ENCODE results near the gene PRRG1.
"Not testable (repeated sequence)": the region's sequence is repeated elsewhere in the genome, so short reads cannot be mapped to it uniquely, and the experiment has no call there.

The PRRG1 gene

DNA sequence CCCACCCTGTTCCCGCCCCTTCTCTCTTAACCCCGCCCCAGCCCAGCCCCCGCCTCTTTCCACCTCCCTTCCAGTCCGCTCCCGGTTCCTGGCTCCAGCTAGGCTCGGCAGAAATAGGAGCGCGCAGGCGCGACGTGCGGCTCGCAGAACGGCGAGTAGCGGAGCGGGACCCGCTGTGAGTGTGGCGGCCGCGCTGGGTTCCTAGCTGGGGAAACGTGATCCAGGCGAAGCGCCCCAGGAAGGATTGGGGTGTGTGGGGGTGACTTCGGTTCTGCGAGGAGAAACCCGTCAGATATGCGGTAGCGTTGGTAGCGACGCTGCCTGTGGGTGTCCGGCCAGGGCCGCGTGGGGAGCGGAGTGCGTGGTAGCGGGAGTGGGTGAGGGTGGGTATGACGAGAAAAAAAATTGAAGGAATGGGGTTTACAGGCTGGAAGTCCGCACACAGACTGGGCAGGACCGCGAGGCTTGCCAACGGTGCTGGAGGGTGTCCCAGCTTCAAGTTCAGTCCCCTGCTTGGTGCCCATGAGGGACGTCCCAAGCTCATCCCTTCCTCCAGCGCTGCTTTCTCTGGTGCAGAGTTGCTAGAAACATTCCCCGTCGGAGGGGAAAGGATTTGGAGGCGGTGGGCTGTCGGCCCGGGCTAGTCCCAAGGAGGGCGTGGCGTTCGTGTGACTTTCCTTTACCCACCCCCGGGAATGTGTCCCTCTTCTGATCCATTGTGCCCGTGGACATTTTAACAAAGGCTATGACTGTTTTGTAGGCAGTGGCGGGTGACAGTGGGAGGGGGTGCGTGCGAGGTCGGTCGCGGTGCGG lies at the start of gene PRRG1:
TSS of gene PRRG1 (plus strand) at position 144 of the 813 bp plus-strand sequence. CDS start 56,886 bp downstream, outside the sequence.
- peak; percentile 89 for DNase-seq (ENCODE audit: low spot score)

GRCh38 chrX:37302569-37302968 lies 46.6 kb upstream of the PRRG1 start:
- peak; percentile 9 for DNase-seq (ENCODE audit: low spot score)

GRCh38 chrX:37305238-37305637 lies 43.9 kb upstream of the PRRG1 start:
- not testable (repeated sequence) for DNase-seq (ENCODE audit: low spot score)

GRCh38 chrX:37314531-37314930 lies 34.6 kb upstream of the PRRG1 start:
- peak; percentile 12 for DNase-seq (ENCODE audit: low spot score)

DNA sequence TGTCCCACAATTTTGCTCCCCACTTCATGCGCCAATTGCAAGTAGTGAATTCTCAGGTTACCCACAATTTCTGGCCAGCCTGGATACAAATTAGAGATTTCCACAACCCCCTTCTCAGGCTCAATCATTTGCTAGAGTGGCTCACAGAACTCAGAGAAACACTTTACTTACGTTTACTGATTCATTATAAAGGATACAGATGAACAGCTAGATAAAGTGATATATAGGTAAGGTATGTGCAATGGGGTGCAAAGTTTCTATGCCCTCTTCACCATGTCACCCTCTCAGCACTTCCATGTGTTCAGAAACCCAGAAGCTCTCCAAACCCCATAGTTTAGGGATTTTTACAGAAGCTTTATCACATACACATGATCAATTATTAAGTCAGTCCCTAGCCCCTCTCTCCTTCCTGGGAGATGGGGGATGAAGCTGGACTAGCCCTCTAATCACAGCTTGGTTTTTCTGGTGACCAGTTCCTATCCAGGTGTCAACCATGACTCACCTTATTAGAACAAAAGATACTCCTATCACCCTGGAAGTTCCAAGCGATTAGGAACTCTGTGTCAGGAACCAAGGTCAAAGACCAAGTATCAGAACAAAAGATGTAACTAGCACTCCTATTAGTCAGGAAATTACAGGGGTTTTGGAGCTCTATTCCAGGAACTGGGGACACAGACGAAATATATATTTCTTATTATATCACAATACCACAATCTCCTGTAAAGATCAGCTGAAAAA lies 33.5 kb upstream of the PRRG1 start:
- DNase-seq (ENCODE audit: low spot score): no peak

GRCh38 chrX:37320541-37321203 lies 28.5 kb upstream of the PRRG1 start:
- DNase-seq (ENCODE audit: low spot score): no peak

DNA sequence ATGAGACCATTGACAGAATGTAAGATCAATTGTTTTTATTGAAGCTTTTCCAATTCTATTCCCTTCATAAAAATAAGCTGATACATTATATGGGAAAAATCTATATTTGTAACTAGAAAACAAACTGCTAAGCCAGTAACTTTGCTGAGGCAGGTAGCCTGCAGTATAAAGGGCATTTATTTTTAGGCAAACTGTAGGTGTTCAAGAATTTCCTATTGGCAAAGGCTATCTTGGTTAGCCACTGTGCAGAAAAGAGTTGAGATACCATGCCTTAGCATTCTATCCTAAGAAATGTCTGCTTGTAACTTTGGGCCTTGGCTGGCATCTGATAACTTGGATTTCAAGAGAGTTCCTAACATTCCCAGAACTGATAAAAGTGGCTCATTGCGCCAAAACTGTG lies 18.5 kb upstream of the PRRG1 start:
- no peak for DNase-seq (ENCODE audit: low spot score)

- DNase-seq (ENCODE audit: low spot score): no peak
These were observed 17.6 kb upstream of the PRRG1 start for GRCh38 chrX:37331546-37331945.

DNA sequence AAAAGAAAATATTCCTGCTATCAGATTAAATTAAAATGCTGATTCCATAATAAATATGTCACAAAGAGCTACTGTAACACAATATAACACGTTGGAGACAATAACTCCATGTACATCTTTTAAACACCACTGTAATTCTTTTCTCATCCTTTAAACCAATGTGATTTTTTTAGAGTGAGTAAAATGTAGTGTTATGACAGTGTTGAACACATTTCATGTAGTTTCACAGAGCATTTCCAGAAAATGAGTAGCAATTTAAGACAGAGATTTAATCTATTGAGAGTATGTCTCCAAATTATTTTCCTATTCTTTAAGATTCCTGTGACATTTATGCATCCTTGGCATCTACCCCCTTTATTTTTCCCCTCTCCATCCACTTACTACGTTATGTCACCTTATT lies 17.1 kb upstream of the PRRG1 start:
- DNase-seq (ENCODE audit: low spot score): no peak

DNA sequence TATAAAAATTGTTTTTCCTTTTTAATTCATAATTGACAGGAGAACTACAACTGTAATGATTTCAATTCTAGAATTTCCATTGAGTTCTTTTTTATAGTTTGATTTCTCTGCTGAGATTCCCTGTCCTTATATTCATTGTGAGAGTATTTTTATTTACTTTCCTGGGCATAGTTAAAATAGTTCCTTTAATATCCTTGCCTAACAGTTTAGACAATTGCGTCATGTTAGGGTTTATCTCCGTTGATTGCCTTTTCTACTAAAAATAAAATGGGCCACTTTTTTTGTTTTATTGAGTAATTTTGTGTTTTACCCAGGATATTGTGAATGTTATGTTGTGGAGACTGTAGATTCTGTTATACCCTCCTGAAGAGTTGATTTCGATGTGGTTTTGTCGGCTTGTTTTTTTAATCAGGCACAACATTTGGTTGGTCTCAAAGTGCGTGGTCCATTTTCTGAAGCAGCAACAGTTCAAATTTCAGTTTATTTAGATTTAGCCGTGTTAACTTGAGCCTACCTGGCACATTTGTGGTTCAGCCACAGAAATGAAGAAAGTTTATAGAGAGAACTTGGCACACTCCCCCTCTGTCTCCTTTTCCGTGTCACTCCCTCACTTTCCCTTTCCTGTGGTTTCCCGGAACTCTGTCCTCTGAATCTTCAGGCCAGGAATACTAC lies 16.0 kb upstream of the PRRG1 start:
- no peak for DNase-seq (ENCODE audit: low spot score)

DNA sequence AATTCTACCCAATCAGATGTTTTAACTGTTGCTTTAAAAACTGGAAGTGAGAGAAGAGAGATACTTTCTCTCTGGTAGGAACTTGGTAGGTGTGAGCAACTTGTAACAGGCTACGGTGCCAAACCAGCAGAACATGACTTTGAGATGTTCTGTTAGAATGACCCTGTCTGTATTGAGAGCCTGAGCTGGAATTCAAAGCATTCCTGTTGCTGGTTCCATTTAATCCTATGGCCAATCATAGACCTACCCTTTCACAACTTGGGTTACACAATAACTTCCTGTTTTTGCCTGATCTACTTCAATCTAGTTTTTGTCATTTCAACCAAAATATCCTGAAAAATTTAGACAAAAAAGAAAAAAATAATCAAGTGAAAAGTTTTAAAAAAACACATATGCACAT lies 1.7 kb upstream of the PRRG1 start:
- DNase-seq (ENCODE audit: low spot score): peak; percentile 25

- no peak for DNase-seq (ENCODE audit: low spot score)
These were observed 763 bp upstream of the PRRG1 start for GRCh38 chrX:37348231-37348970.

DNA sequence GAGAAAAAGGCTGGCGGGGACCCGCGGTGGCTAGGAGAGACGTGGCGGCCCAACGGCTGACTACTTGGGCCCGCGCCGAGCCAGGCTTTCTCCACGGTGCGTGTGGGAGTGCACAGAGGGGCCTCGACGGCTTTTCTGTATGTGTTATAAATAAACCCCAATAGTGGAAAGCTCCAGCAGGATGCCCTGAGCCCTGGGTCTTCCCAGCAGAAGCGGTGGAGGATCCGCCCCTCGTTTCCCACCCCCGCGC lies 268 bp upstream of the PRRG1 start:
- no peak for DNase-seq (ENCODE audit: low spot score)

DNA sequence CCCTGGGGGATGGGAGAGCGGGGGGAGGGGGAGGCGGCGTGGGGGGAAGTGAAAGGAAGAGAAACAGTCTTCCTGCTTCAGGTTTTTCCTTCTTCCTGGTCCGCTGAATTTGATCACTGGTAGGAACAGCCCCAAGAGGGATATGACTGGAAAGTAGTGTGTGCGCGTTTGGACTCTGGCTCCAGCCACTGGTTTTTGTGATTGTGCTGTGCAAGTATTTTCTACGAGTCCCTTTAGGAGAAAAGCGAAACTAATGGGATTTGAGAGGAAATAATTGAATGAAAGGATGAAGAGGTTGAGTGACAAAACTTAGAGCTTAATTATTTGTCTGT lies 836 bp downstream of the PRRG1 start:
- DNase-seq (ENCODE audit: low spot score): peak; percentile 10

- DNase-seq (ENCODE audit: low spot score): no peak
These were observed 4.5 kb downstream of the PRRG1 start for GRCh38 chrX:37353646-37354045.

DNA sequence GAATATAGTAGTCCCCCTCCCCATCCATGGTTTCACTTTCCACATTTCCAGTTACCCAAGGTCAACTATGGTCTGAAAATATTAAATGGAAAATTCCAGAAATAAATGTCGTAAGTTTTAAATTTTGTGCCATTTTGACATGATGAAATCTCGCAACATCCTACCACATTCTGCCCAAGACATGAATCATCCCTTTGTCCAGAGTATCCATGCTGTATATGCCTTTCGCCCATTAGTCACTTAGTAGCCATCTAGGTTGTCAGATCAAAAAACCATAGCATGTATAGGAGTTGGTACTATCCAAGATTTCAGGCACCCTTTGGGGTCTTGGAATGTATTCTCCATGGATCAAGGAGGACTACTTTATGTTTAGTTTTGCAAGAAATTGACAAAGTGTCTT lies 8.3 kb downstream of the PRRG1 start:
- no peak for DNase-seq (ENCODE audit: low spot score)

DNA sequence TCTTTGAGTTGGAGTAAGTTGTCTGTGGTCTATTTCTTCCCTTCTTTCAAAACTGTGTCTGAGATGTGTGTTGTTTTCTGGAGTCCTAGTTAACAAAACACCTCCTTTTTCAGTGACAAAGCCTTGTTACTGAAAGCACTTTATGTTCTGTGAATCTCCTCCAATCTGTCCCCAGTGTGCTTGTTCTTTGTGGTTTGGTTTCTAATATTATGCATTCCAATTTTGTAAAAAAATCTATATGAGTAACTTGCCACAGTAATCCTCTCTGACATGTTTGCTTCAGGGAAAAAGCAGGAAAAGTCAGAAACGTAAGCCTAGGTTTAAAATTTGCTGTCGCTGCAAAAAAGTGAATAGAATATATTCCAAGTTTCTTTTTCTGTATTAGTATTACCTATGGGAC lies 12.4 kb downstream of the PRRG1 start:
- DNase-seq (ENCODE audit: low spot score): no peak

DNA sequence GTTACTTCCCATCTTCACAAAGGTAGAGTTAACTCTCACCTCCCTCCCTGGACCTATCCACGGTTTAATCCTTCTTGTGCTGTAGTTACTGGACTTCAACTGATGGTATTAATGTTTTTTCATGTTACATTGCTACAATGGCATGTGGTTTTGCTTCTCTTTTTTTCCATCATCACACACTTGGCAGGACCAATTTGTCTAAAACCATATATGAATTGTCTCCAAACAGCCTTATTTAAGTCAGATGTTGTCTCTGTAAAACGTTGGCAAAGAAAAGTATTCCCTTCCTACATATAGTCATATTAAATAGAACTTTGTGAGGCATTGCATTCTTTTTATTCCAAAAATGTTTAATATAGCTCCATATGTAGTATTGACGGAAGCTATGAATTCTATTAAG lies 15.5 kb downstream of the PRRG1 start:
- no peak for DNase-seq (ENCODE audit: low spot score)

DNA sequence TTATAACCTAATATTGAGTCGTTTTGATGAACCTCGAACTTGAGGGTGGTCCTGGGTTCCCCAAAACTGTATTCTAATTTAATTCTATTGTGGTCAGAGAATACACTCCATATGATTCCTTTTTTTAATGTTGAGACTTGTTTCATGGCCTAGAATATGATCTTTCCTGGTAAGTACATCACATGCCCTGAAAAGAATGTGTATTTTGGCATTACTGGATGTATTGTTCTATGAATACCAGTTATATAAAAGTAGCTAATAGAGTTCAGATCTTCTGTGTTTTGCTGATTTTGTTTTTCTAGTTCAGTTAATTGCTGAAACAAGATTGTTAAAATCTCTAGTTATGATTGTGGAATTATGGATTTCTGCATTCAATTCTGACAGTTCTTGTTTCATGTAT lies 18.8 kb downstream of the PRRG1 start:
- DNase-seq (ENCODE audit: low spot score): no peak

DNA sequence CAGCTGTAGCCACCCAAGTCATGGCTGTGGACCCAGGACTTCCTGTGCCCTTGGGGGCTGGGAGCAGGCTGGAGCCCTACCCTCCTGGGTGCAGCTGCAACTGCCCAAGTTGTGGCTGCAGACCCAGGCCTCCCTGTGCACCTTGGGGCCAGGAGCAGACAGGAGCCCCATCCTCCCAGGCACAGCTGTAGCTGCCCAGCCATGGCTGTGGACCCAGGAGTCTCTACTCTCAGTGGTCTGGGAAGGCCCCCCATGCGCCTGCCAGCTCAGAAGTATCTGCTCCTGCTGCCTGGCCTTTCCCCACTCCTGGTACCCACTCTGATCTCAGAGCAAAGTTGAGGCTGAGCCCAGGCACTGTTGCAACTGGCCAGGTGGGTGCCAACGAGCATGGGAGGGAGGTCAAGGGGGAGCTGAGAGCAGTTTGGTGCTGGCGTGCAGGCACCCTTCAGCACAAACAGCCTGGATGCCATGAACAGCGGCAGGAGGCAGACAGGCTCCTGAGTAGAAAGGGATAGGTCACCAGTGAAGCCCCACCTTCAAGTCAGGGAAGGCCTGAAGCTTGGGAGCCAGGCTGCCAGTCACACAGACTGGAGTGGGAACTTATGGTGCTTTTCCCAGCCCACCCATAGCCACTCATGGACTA lies 21.5 kb downstream of the PRRG1 start:
- DNase-seq (ENCODE audit: low spot score): no peak

- DNase-seq (ENCODE audit: low spot score): no peak
These were observed 22.4 kb downstream of the PRRG1 start for GRCh38 chrX:37371578-37371991.

- no peak for DNase-seq (ENCODE audit: low spot score)
These were observed 29.2 kb downstream of the PRRG1 start for GRCh38 chrX:37378404-37378803.

All from GM03348 (cell line).